ENCODE measurements around the gene CD8B.
"Not testable (repeated sequence)": the region's sequence is repeated elsewhere in the genome, so short reads cannot be mapped to it uniquely, and the experiment has no call there.

- not testable (repeated sequence) for TF ChIP-seq CTCF, EP300 (IDR thresholded peaks at IDR 0.05)
Observed at GRCh38 chr2:86862380-86862703, 656 bp upstream of the CD8B start.

Data from sigmoid colon (tissue), 4 donors.